HG03460 (cell line): Measurements from ENCODE around the gene AGPS.
"Not testable (repeated sequence)": the region's sequence is repeated elsewhere in the genome, so short reads cannot be mapped to it uniquely, and the experiment has no call there.

Experiments used
- ATAC-seq: cut with Tn5 transposase; IDR thresholded peaks from one replicate; pipeline ENCODE4 v1.9.1; 2021; ENCODE audit not compliant: unreplicated experiment

AGPS gene

GRCh38 chr2:177413703-177414102 lies 21.1 kb downstream of the AGPS start:
- ATAC-seq: no peak

GRCh38 chr2:177419274-177419673 lies 26.7 kb downstream of the AGPS start:
- no peak for ATAC-seq

- ATAC-seq: no peak
Measured at GRCh38 chr2:177422271-177422670, 29.7 kb downstream of the AGPS start.

GRCh38 chr2:177424120-177424519 lies 31.5 kb downstream of the AGPS start:
- ATAC-seq: not testable (repeated sequence)

- not testable (repeated sequence) for ATAC-seq
Measured at GRCh38 chr2:177424620-177425019, 32.0 kb downstream of the AGPS start.

GRCh38 chr2:177427316-177427715 lies 34.7 kb downstream of the AGPS start:
- ATAC-seq: no peak

- ATAC-seq: not testable (repeated sequence)
Measured at GRCh38 chr2:177427936-177428335, 35.4 kb downstream of the AGPS start.

GRCh38 chr2:177429688-177430325 lies 37.2 kb downstream of the AGPS start:
- no peak for ATAC-seq

- no peak for ATAC-seq
Measured at GRCh38 chr2:177430411-177430810, 37.8 kb downstream of the AGPS start.

GRCh38 chr2:177431111-177431725 lies 38.6 kb downstream of the AGPS start:
- ATAC-seq: not testable (repeated sequence)

- no peak for ATAC-seq
Measured at GRCh38 chr2:177432703-177433102, 40.1 kb downstream of the AGPS start.

- no peak for ATAC-seq
Measured at GRCh38 chr2:177433402-177433801, 40.8 kb downstream of the AGPS start.

- no peak for ATAC-seq
Measured at GRCh38 chr2:177434475-177434874, 41.9 kb downstream of the AGPS start.

- no peak for ATAC-seq
Measured at GRCh38 chr2:177445200-177445599, 52.6 kb downstream of the AGPS start.

GRCh38 chr2:177448031-177448430 lies 55.5 kb downstream of the AGPS start:
- ATAC-seq: no peak

- ATAC-seq: no peak
Measured at GRCh38 chr2:177449159-177449558, 56.6 kb downstream of the AGPS start.

- ATAC-seq: no peak
Measured at GRCh38 chr2:177455187-177455586, 62.6 kb downstream of the AGPS start.

- ATAC-seq: not testable (repeated sequence)
Measured at GRCh38 chr2:177459756-177460155, 67.2 kb downstream of the AGPS start.

GRCh38 chr2:177460973-177461585 lies 68.5 kb downstream of the AGPS start:
- no peak for ATAC-seq

- no peak for ATAC-seq
Measured at GRCh38 chr2:177464549-177464948, 72.0 kb downstream of the AGPS start.

- no peak for ATAC-seq
Measured at GRCh38 chr2:177465400-177466138, 73.0 kb downstream of the AGPS start.
